OCI-LY1 (cell line): Measurements from ENCODE around the gene BPIFB3.

Source experiments
- H2AFZ ChIP-seq: fragments of 200-600 bp; sonication (generic), shearing (Covaris generic); 2 replicates; pipeline ENCODE4 v1.6.0; 2014; ENCODE audit warnings: antibody characterized with exemption, mild to moderate bottlenecking, low read length
- H3F3A ChIP-seq: fragments of 200-600 bp; sonication (generic), shearing (Covaris generic); 2 replicates; pipeline ENCODE4 v1.6.0; 2014; ENCODE audit warnings: mild to moderate bottlenecking, antibody characterized with exemption, low read length, moderate library complexity; ENCODE audit not compliant: insufficient read depth
- H3K27ac ChIP-seq: fragments of 200-600 bp; sonication (generic); 2 replicates; pipeline ENCODE4 v1.5.1; 2014; ENCODE audit warnings: low read length, mixed run types, mild to moderate bottlenecking, low read depth; ENCODE audit not compliant: poor library complexity, severe bottlenecking
- H3K27me3 ChIP-seq: fragments of 200-600 bp; sonication (generic); 2 replicates; pipeline ENCODE4 v1.6.0; 2014; ENCODE audit warnings: antibody characterized with exemption, mild to moderate bottlenecking, low read length, moderate library complexity; ENCODE audit not compliant: insufficient read depth
- H3K36me3 ChIP-seq: fragments of 200-600 bp; sonication (generic); 2 replicates; pipeline ENCODE4 v1.6.1; 2014; ENCODE audit warnings: mild to moderate bottlenecking, antibody characterized with exemption, low read length, moderate library complexity, mixed read lengths; ENCODE audit not compliant: insufficient read depth
- H3K4me1 ChIP-seq: fragments of 200-600 bp; sonication (generic); 2 replicates; pipeline ENCODE4 v1.5.1; 2014; ENCODE audit warnings: mild to moderate bottlenecking, low read length, moderate library complexity; ENCODE audit not compliant: insufficient read depth, severe bottlenecking
- H3K4me2 ChIP-seq: fragments of 200-600 bp; sonication (generic), shearing (Covaris generic); 2 replicates; pipeline ENCODE4 v1.6.1; 2014; ENCODE audit warnings: low read length
- H3K4me3 ChIP-seq: fragments of 200-600 bp; sonication (generic); 2 replicates; pipeline ENCODE4 v1.5.1; 2014; ENCODE audit warnings: low read length, low read depth, mild to moderate bottlenecking, mixed read lengths; ENCODE audit not compliant: poor library complexity, severe bottlenecking
- H3K79me2 ChIP-seq: fragments of 200-600 bp; shearing (Covaris generic); 2 replicates; pipeline ENCODE4 v1.6.1; 2016; ENCODE audit warnings: mixed run types, low read length, mixed read lengths; ENCODE audit not compliant: insufficient read depth
- H3K9ac ChIP-seq: fragments of 200-600 bp; sonication (generic), shearing (Covaris generic); 2 replicates; pipeline ENCODE4 v1.6.1; 2014; ENCODE audit warnings: mild to moderate bottlenecking, low read length, mixed read lengths
- H3K9me2 ChIP-seq: fragments of 200-600 bp; sonication (generic), shearing (Covaris generic); 2 replicates; pipeline ENCODE4 v1.6.1; 2014; ENCODE audit warnings: low read depth, mild to moderate bottlenecking, low read length, mixed read lengths
- H3K9me3 ChIP-seq: fragments of 200-600 bp; shearing (Covaris generic); 2 replicates; pipeline ENCODE4 v1.6.1; 2014; ENCODE audit warnings: low read length, mixed read lengths
- H4K20me1 ChIP-seq: fragments of 200-600 bp; sonication (generic), shearing (Covaris generic); 2 replicates; pipeline ENCODE4 v1.6.0; 2016; ENCODE audit warnings: mild to moderate bottlenecking, low read length; ENCODE audit not compliant: insufficient read depth
- EZH2 ChIP-seq: fragments of 200-600 bp; sonication (generic), shearing (Covaris generic); IDR thresholded peaks from 2 replicates; pipeline ENCODE4 v1.8.0; 2017; ENCODE audit warnings: borderline replicate concordance, mixed run types, mild to moderate bottlenecking, antibody characterized with exemption, low read length, moderate library complexity, mixed read lengths
- TF ChIP-seq, protein P1 (sequence below): fragments of 200-600 bp; sonication (generic), shearing (Covaris generic); IDR thresholded peaks from 2 replicates; pipeline ENCODE4 v1.5.1; 2017; ENCODE audit warnings: mild to moderate bottlenecking, antibody characterized with exemption, low read length, moderate library complexity, mixed read lengths

BPIFB3 gene

DNA sequence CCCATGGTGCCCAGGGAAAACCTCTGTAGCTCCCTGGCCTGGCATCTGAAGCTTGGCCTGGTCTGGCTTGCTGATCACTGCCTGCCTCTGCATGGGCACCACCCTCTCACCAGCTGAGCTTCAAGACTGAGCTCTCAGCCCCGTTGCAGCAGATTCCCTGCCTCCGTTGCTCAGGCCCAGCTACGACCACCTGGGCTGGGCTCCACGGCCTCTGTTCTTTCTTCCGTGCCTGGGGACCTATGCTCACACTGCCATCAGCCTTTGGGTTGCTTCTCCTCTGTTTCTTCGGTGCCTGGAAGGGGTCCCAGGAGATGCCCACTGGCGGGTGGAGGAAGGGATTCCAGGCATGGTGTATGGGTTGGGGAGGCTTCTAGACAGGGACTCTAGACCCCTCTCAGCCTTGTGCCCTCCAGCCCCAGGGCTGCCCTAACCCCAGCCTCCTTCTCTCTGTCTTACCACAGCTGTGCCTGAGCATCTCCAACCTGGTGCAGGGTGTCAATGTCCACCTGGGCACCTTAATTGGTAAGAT lies 37.1 kb upstream of the BPIFB3 start:
- H3K9ac ChIP-seq = no peak overlapping the region
- H4K20me1 ChIP-seq = no peaks in the 10 kb centered on the region
- no peak overlapping the region for H3K4me2 ChIP-seq
- H3K27me3 ChIP-seq = 0 out of 2 replicates have a peak, but pooled peaks cover 3% of the 10 kb centered on the region
- H3K27ac ChIP-seq = no peak overlapping the region
- H3K36me3 ChIP-seq = no peaks in the 10 kb centered on the region
- no peak overlapping the region for H3K4me3 ChIP-seq
- no peaks in the 10 kb centered on the region for H3K4me1 ChIP-seq
- no peaks in the 10 kb centered on the region for H3K79me2 ChIP-seq
- H3K9me3 ChIP-seq = no peaks in the 10 kb centered on the region
- no peaks in the 10 kb centered on the region for H3K9me2 ChIP-seq
- no peak overlapping the region for H2AFZ ChIP-seq
- TF ChIP-seq, protein P1, sequence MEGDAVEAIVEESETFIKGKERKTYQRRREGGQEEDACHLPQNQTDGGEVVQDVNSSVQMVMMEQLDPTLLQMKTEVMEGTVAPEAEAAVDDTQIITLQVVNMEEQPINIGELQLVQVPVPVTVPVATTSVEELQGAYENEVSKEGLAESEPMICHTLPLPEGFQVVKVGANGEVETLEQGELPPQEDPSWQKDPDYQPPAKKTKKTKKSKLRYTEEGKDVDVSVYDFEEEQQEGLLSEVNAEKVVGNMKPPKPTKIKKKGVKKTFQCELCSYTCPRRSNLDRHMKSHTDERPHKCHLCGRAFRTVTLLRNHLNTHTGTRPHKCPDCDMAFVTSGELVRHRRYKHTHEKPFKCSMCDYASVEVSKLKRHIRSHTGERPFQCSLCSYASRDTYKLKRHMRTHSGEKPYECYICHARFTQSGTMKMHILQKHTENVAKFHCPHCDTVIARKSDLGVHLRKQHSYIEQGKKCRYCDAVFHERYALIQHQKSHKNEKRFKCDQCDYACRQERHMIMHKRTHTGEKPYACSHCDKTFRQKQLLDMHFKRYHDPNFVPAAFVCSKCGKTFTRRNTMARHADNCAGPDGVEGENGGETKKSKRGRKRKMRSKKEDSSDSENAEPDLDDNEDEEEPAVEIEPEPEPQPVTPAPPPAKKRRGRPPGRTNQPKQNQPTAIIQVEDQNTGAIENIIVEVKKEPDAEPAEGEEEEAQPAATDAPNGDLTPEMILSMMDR = no peak
- TF ChIP-seq EZH2 = no peak
- H3F3A ChIP-seq = no peaks in the 10 kb centered on the region

DNA sequence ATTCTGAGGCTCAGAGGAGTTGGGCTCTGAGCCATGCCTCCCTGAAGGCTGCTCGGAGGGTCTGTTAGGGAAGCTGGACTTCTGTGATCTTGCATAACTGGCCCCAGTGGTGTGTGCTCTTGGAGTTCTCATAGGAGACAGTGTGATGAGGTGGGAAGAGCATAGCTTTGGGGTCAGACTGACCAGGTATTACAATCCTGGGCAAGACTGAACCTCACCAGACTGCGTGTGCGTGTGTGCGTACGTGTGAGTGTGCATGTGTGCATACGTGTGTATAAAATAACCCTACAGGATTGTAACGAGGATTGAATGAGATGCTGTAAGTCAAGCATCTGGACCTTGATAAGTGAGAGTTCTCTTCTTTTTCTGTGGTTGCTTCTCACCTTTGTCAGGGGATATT lies 36.2 kb upstream of the BPIFB3 start:
- Histone ChIP-seq H3K4me2 (no peak overlapping the region), H3K27me3 (0 out of 2 replicates have a peak, but pooled peaks cover 3% of the 10 kb centered on the region), H4K20me1 (no peaks in the 10 kb centered on the region), H3K36me3 (no peaks in the 10 kb centered on the region), H3K9me3 (no peaks in the 10 kb centered on the region), H3K4me3 (no peak overlapping the region), H3K9me2 (no peaks in the 10 kb centered on the region), H3F3A (no peaks in the 10 kb centered on the region), H2AFZ (no peak overlapping the region), H3K9ac (no peak overlapping the region), H3K4me1 (no peaks in the 10 kb centered on the region), H3K27ac (no peak overlapping the region), H3K79me2 (no peaks in the 10 kb centered on the region)
- TF ChIP-seq, protein P1 = no peak
- no peak for TF ChIP-seq EZH2

DNA sequence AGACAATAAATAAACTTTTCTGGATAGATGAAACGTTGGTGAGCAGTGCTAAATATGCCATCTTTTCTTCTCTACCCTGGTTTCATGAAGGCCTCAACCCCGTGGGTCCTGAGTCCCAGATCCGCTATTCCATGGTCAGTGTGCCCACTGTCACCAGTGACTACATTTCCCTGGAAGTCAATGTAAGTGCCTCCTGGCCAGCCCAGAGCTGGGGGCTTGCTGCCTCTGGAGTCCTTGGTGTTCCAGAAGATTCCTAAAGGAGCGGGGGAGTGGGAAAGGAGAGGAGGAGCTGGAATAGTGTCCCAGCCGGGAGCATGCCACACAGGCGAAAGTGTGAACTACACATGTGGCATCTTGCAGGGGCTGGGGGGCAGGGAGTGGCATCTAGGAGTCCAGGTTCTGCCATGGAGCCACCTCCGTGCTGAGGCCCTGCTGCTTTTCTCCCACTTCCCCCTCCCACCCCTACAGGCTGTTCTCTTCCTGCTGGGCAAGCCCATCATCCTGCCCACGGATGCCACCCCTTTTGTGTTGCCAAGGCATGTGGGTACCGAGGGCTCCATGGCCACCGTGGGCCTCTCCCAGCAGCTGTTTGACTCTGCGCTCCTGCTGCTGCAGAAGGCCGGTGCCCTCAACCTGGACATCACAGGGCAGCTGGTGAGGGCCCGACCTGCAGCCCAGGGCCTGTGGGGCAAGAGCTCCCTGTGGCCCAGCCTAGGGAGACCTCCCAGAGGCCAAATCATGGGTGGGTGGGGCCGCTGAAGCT lies 35.4 kb upstream of the BPIFB3 start:
- Histone ChIP-seq H3K27me3 (0 out of 2 replicates have a peak, but pooled peaks cover 3% of the 10 kb centered on the region), H2AFZ (no peak overlapping the region), H3K9ac (no peak overlapping the region), H3K36me3 (no peaks in the 10 kb centered on the region), H4K20me1 (no peaks in the 10 kb centered on the region), H3K9me3 (no peaks in the 10 kb centered on the region), H3F3A (no peaks in the 10 kb centered on the region), H3K4me1 (no peaks in the 10 kb centered on the region), H3K79me2 (no peaks in the 10 kb centered on the region), H3K9me2 (no peaks in the 10 kb centered on the region), H3K27ac (no peak overlapping the region), H3K4me2 (no peak overlapping the region), H3K4me3 (no peak overlapping the region)
- no peak for TF ChIP-seq EZH2
- TF ChIP-seq, protein P1 = no peak
